ENCODE measurements around the gene CEP350. TPM values are rescaled to one million over a fixed set of nuclear protein-coding genes. Genes with fewer than 3 reads are reported as not detected.

CEP350 gene
- total and polyA plus RNA-seq, 2 of the 4 experiments (the other 2 are of a cell fraction) = 5.0 to 36.4 TPM

DNA sequence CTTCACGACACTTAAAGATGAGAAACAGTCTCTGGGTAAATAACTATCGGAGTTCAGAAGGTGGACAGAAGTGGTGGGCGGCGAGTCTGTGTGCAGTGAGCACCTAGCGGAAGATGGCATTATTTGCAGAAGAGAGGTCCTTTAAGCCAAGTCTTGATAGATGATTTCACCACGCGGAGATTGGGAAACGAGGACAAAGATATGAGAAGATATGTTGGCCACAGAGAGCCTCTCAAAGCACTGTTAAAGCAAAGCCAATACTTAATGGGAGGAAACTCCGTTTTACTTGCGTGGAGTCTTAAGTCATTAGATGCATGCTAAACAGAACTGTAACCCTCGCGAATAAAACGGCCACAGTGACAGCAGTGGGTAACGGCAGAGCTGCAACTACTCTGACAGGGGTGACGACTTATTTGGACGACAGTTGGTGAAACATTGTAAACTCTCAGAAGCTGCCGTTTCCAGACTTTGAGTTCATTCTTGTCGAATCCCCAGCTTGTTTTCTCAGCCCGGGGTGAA is 577 bp upstream of the CEP350 start:
- H3K4me2 ChIP-seq (ENCODE audit: low read depth, low read length) = peak overlapping the region; percentile 79
- POLR2A ChIA-PET (ENCODE audit: unreplicated experiment) = interaction anchor here (1.0 kb wide), 1 partner anchor 24 kb away, joined by 3 read pairs; no protein-coding TSS in a partner anchor
- peak overlapping the region; percentile 68 for H3K18ac ChIP-seq (ENCODE audit: low read depth, low read length)
- peak; percentile 12 for ATAC-seq (ENCODE audit: low read depth)
- 0 out of 3 replicates have a peak overlapping the region, but pooled peaks have one; percentile 3 for H2BK15ac ChIP-seq (ENCODE audit: low read depth, low read length)
- H3K36me3 ChIP-seq (ENCODE audit: control insufficient read depth, insufficient read depth, low read length) = no peaks in the 10 kb centered on the region
- H3K27me3 ChIP-seq (ENCODE audit: control insufficient read depth, insufficient read depth, low read length) = no peaks in the 10 kb centered on the region
- H2BK120ac ChIP-seq (ENCODE audit: low read depth, low read length) = peak overlapping the region; percentile 17
- H3K14ac ChIP-seq (replicated peaks; ENCODE audit: low read depth, low read length) = peak overlapping the region; percentile 70
- H3K4me3 ChIP-seq (ENCODE audit: insufficient read depth, low read depth, low read length) = peak overlapping the region; percentile 67
- peaks cover 2% of the 10 kb centered on the region; the same call in 1 of the 2 replicates for H3K4me1 ChIP-seq (ENCODE audit: control insufficient read depth, insufficient read depth, low read length)
- CTCF ChIA-PET = interaction anchor here (0.6 to 1.0 kb wide), 3 partner anchors 10 to 86 kb away, joined by 3 to 4 read pairs (median 3); no protein-coding TSS in a partner anchor
- peak; percentile 51 for DNase-seq
- H4K91ac ChIP-seq (ENCODE audit: insufficient read depth, low read depth, low read length) = peak overlapping the region; percentile 47
- peaks cover 6% of the 10 kb centered on the region; the same call in 1 of the 2 replicates for H4K20me1 ChIP-seq (ENCODE audit: insufficient read depth, low read length)
- dilution Hi-C loops (cut with HindIII; ENCODE audit: low sequenced_read_pairs, unreplicated experiment) (no loop called here), intact Hi-C loops (cut with micrococcal nuclease) (loop anchor here (1.0 to 5.0 kb wide), 2 partner anchors 72 to 203 kb away; partner anchors contain the start of gene TOR1AIP1), in situ Hi-C loops (cut with MboI; ENCODE audit: low sequenced_read_pairs) (no loop called here)
- peaks cover 1 to 13% of the 10 kb centered on the region in 2 experiments; a peak in 3 of 4 replicates for H3K79me1 ChIP-seq (ENCODE audit: low read depth in 1 of 2, low read length in 2 of 2)
- peak overlapping the region; percentile 99 for H2AFZ ChIP-seq (replicated peaks; ENCODE audit: low read length, poor library complexity)
- H2BK20ac ChIP-seq (ENCODE audit: low read depth, low read length) = no peak overlapping the region; the same call in 1 of the 2 replicates
- H2AK9ac ChIP-seq (replicated peaks; ENCODE audit: low read depth, low read length, poor library complexity) = peak overlapping the region; percentile 46
- peak overlapping the region; percentile 71 for H3K4ac ChIP-seq (ENCODE audit: low read depth, low read length)
- BruUV-seq (replicated peaks) = no TSS peak
- H3K9ac ChIP-seq (ENCODE audit: low read depth, low read length) = peak overlapping the region; percentile 74
- peak overlapping the region; percentile 56 for H4K5ac ChIP-seq (ENCODE audit: low read depth, low read length)
- TF ChIP-seq, protein P1, sequence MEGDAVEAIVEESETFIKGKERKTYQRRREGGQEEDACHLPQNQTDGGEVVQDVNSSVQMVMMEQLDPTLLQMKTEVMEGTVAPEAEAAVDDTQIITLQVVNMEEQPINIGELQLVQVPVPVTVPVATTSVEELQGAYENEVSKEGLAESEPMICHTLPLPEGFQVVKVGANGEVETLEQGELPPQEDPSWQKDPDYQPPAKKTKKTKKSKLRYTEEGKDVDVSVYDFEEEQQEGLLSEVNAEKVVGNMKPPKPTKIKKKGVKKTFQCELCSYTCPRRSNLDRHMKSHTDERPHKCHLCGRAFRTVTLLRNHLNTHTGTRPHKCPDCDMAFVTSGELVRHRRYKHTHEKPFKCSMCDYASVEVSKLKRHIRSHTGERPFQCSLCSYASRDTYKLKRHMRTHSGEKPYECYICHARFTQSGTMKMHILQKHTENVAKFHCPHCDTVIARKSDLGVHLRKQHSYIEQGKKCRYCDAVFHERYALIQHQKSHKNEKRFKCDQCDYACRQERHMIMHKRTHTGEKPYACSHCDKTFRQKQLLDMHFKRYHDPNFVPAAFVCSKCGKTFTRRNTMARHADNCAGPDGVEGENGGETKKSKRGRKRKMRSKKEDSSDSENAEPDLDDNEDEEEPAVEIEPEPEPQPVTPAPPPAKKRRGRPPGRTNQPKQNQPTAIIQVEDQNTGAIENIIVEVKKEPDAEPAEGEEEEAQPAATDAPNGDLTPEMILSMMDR (conservative IDR thresholded peaks at IDR 0.05; ENCODE audit: low read depth, low read length) = peak; percentile 24; the same call in 1 of the 2 replicates
- TF ChIP-seq, protein P2, sequence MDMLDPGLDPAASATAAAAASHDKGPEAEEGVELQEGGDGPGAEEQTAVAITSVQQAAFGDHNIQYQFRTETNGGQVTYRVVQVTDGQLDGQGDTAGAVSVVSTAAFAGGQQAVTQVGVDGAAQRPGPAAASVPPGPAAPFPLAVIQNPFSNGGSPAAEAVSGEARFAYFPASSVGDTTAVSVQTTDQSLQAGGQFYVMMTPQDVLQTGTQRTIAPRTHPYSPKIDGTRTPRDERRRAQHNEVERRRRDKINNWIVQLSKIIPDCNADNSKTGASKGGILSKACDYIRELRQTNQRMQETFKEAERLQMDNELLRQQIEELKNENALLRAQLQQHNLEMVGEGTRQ (IDR thresholded peaks at IDR 0.05; ENCODE audit: low read depth, low read length) = no peak
- TF ChIP-seq RAD21 (IDR thresholded peaks at IDR 0.05; ENCODE audit: low read length) (peak; percentile 22; the same call in 1 of the 2 replicates), RFX5 (IDR thresholded peaks at IDR 0.05; ENCODE audit: low read depth, low read length) (no peak), MAZ (IDR thresholded peaks at IDR 0.05; ENCODE audit: borderline replicate concordance, low read depth, low read length) (no peak), CEBPB (IDR thresholded peaks at IDR 0.05; ENCODE audit: low read depth, low read length) (peak; percentile 68; the same call in 1 of the 2 replicates), POLR2A (IDR thresholded peaks at IDR 0.05; ENCODE audit: low read depth, low read length) (no peak), SMC3 (IDR thresholded peaks at IDR 0.05; ENCODE audit: low read depth, low read length) (no peak)
- TF ChIP-seq, protein P3, sequence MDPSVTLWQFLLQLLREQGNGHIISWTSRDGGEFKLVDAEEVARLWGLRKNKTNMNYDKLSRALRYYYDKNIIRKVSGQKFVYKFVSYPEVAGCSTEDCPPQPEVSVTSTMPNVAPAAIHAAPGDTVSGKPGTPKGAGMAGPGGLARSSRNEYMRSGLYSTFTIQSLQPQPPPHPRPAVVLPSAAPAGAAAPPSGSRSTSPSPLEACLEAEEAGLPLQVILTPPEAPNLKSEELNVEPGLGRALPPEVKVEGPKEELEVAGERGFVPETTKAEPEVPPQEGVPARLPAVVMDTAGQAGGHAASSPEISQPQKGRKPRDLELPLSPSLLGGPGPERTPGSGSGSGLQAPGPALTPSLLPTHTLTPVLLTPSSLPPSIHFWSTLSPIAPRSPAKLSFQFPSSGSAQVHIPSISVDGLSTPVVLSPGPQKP (IDR thresholded peaks at IDR 0.05; ENCODE audit: borderline replicate concordance, low read depth, low read length) = no peak
- peak overlapping the region; percentile 55 for H3K23ac ChIP-seq (ENCODE audit: low read depth, low read length)
- H3K9me3 ChIP-seq (ENCODE audit: control insufficient read depth, insufficient read depth, low read length) = no peaks in the 10 kb centered on the region
- 0% methylated on average over 14 of the region's 19 CpGs; no CpG with 5 or more reads in 1 of the 2 experiments for WGBS, 2 experiments (ENCODE audit: extremely low coverage in 2 of 2, insufficient read length in 1 of 2)
- peak overlapping the region; percentile 73 for H3K27ac ChIP-seq (ENCODE audit: insufficient read depth, low read length)
- peak overlapping the region; percentile 74 for H2BK5ac ChIP-seq (ENCODE audit: low read depth, low read length, poor library complexity, severe bottlenecking)
- H3K9me1 ChIP-seq (ENCODE audit: insufficient read depth, low read length) = no peaks in the 10 kb centered on the region
- peak overlapping the region; percentile 53 to 62 for H4K8ac ChIP-seq (ENCODE audit: low read depth in 2 of 2, low read length in 2 of 2)
- H3K56ac ChIP-seq (ENCODE audit: extremely low read depth, insufficient read depth, low read length) = peak overlapping the region; percentile 34
- no peak overlapping the region for H2AK5ac ChIP-seq (ENCODE audit: low read depth, low read length)
